Loucy (cell line): ENCODE results near the gene KCND2.

ENCODE experiments used
- H2AFZ ChIP-seq: fragments of 200-600 bp; sonication (generic); 2 replicates; pipeline ENCODE4 v1.6.0; 2016; ENCODE audit warnings: antibody characterized with exemption, mild to moderate bottlenecking, low read length, moderate library complexity
- H3F3A ChIP-seq: fragments of 200-600 bp; 2 replicates; pipeline ENCODE4 v1.6.0; 2016; ENCODE audit warnings: antibody characterized with exemption, low read depth, mild to moderate bottlenecking
- H3K27me3 ChIP-seq: fragments of 200-600 bp; sonication (generic); 2 replicates; pipeline ENCODE4 v1.6.1; 2014; ENCODE audit warnings: low read length, mild to moderate bottlenecking; ENCODE audit not compliant: insufficient read depth, poor library complexity, severe bottlenecking
- H3K36me3 ChIP-seq: fragments of 200-600 bp; sonication (generic); 2 replicates; pipeline ENCODE4 v1.6.1; 2016; ENCODE audit warnings: low read length; ENCODE audit not compliant: insufficient read depth
- H3K4me1 ChIP-seq: fragments of 200-600 bp; sonication (generic); 2 replicates; pipeline ENCODE4 v1.5.1; 2014; ENCODE audit warnings: low read length, mild to moderate bottlenecking; ENCODE audit not compliant: insufficient read depth, poor library complexity, severe bottlenecking
- H3K4me2 ChIP-seq: fragments of 200-600 bp; sonication (generic); 2 replicates; pipeline ENCODE4 v1.6.0; 2014; ENCODE audit warnings: antibody characterized with exemption, low read length, low read depth, mild to moderate bottlenecking; ENCODE audit not compliant: poor library complexity, severe bottlenecking
- H3K4me3 ChIP-seq: fragments of 200-600 bp; sonication (generic); 2 replicates; pipeline ENCODE4 v1.5.1; 2014; ENCODE audit warnings: low read length, mild to moderate bottlenecking, mixed read lengths; ENCODE audit not compliant: poor library complexity, severe bottlenecking
- H3K79me2 ChIP-seq: fragments of 200-600 bp; sonication (generic); 2 replicates; pipeline ENCODE4 v1.6.1; 2014; ENCODE audit warnings: low read length; ENCODE audit not compliant: insufficient read depth
- H3K9ac ChIP-seq: fragments of 200-600 bp; sonication (generic); 2 replicates; pipeline ENCODE4 v1.6.0; 2014; ENCODE audit warnings: mild to moderate bottlenecking, low read depth, low read length, moderate library complexity; ENCODE audit not compliant: poor library complexity, severe bottlenecking
- H3K9me2 ChIP-seq: fragments of 200-600 bp; sonication (generic); replicated peaks from 2 replicates; pipeline ENCODE4 v1.6.1; 2016; ENCODE audit warnings: low read depth, low read length, mixed read lengths
- H3K9me3 ChIP-seq: fragments of 200-600 bp; sonication (generic); 2 replicates; pipeline ENCODE4 v1.6.1; 2014; ENCODE audit warnings: mild to moderate bottlenecking, antibody characterized with exemption, low read length, low read depth; ENCODE audit not compliant: insufficient read depth
- H4K20me1 ChIP-seq: fragments of 200-600 bp; sonication (generic); 2 replicates; pipeline ENCODE4 v1.6.0; 2014; ENCODE audit warnings: antibody characterized with exemption, low read length, mild to moderate bottlenecking; ENCODE audit not compliant: insufficient read depth, poor library complexity, severe bottlenecking
- CTCF ChIP-seq: fragments of 200-600 bp; sonication (generic); conservative IDR thresholded peaks from 2 replicates; pipeline ENCODE4 v1.5.1; 2014; ENCODE audit warnings: mild to moderate bottlenecking, antibody characterized with exemption, low read length
- EZH2phosphoT487 ChIP-seq: fragments of 200-600 bp; IDR thresholded peaks from 2 replicates; pipeline ENCODE4 v1.6.1; 2018; ENCODE audit warnings: antibody characterized with exemption, mild to moderate bottlenecking, moderate library complexity, borderline replicate concordance

KCND2 gene

DNA sequence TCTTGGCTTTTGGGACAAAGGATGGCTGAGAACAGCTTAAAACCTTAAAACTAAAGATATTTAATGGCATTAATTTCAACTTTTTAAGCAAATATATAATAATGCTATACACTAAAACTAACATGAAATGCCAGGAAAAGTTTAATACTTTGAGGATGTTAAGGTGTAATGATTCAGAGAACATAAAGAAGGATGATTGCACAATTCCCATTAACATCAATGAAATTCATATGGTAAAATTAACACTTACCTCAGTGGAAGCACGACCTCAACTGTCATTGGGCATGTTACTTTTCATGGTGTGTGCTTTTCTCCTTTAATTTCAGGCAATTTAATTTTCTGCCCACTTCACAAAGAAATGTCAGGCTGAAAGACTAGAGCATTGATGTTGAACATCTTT lies 171.7 kb downstream of the KCND2 start:
- H3K4me3 ChIP-seq: no peak overlapping the region
- H3K36me3 ChIP-seq: no peaks in the 10 kb centered on the region
- no peaks in the 10 kb centered on the region for H3F3A ChIP-seq
- H3K27me3 ChIP-seq: no peaks in the 10 kb centered on the region
- H3K4me1 ChIP-seq: no peaks in the 10 kb centered on the region
- no peak for TF ChIP-seq EZH2phosphoT487
- no peak for TF ChIP-seq CTCF
- no peak overlapping the region for H3K9ac ChIP-seq
- H2AFZ ChIP-seq: no peak overlapping the region
- H3K79me2 ChIP-seq: no peaks in the 10 kb centered on the region
- H3K9me2 ChIP-seq: no peaks in the 10 kb centered on the region
- H4K20me1 ChIP-seq: no peaks in the 10 kb centered on the region
- no peak overlapping the region for H3K4me2 ChIP-seq
- H3K9me3 ChIP-seq: no peaks in the 10 kb centered on the region

DNA sequence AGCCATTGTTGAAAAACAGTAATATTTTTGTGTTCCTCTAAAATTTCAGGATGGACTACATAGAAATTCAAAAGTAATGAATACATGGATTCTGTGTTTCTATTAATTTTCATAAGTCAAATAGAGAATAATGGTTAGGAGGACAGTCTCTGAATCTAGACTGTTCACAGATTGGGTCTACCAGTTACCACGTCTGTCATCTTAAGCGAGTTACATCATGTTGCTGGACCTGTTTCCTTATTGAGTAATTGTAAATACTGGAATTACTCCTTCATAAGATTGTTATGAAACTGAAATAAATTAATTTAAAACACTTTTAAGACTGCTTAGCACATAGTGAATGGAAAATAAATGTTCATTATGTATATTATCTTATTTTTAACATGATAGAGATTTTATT lies 172.3 kb downstream of the KCND2 start:
- Histone ChIP-seq H3F3A (no peaks in the 10 kb centered on the region), H3K9me3 (no peaks in the 10 kb centered on the region), H4K20me1 (no peaks in the 10 kb centered on the region), H3K36me3 (no peaks in the 10 kb centered on the region), H2AFZ (no peak overlapping the region), H3K4me2 (no peak overlapping the region), H3K9me2 (no peaks in the 10 kb centered on the region), H3K27me3 (no peaks in the 10 kb centered on the region), H3K4me3 (no peak overlapping the region), H3K9ac (no peak overlapping the region), H3K4me1 (no peaks in the 10 kb centered on the region), H3K79me2 (no peaks in the 10 kb centered on the region)
- TF ChIP-seq CTCF (no peak), EZH2phosphoT487 (no peak)

GRCh38 chr7:120452665-120453064 lies 179.7 kb downstream of the KCND2 start:
- H3K9me2 ChIP-seq: no peaks in the 10 kb centered on the region
- no peaks in the 10 kb centered on the region for H3K4me1 ChIP-seq
- no peaks in the 10 kb centered on the region for H3F3A ChIP-seq
- peaks cover 5% of the 10 kb centered on the region; the same call in 1 of the 2 replicates for H3K9me3 ChIP-seq
- no peak overlapping the region for H2AFZ ChIP-seq
- H3K9ac ChIP-seq: no peak overlapping the region
- H3K79me2 ChIP-seq: no peaks in the 10 kb centered on the region
- H3K4me2 ChIP-seq: no peak overlapping the region
- no peak for TF ChIP-seq CTCF
- TF ChIP-seq EZH2phosphoT487: no peak
- no peaks in the 10 kb centered on the region for H3K27me3 ChIP-seq
- no peaks in the 10 kb centered on the region for H4K20me1 ChIP-seq
- no peaks in the 10 kb centered on the region for H3K36me3 ChIP-seq
- no peak overlapping the region for H3K4me3 ChIP-seq
